ENCODE data around the gene TRPC4AP.
"Not testable (repeated sequence)": the region's sequence is repeated elsewhere in the genome, so short reads cannot be mapped to it uniquely, and the experiment has no call there.

TRPC4AP gene

DNA sequence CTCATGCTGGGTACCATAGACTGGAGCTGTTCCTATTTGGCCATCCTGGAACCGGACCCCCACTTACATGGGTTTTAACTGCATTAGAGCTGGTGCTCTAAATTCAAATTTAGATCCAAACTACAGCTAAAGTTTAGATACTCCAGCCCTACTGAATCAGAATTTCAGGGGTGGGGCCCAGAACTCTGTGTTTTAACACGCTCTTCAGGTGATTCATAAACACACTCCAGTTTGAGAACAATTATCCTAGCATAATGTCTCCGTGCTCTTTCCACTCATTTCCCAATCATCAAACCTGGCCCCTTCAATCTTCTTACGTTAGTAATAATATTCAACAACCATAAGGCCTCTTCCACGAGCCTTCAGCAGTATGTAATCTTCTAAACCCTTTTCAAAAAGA lies 15.3 kb downstream of the TRPC4AP start:
- no peak for DNase-seq (ENCODE audit: low read depth)
- no peak for TF ChIP-seq CTCF (conservative IDR thresholded peaks at IDR 0.05; ENCODE audit: control insufficient read depth, insufficient read depth, low read depth, low read length)
- no peak overlapping the region for H3K4me3 ChIP-seq (ENCODE audit: control insufficient read depth, low read depth, low read length)

GRCh38 chr20:35071436-35072153 lies 21.0 kb downstream of the TRPC4AP start:
- H3K4me3 ChIP-seq (ENCODE audit: control insufficient read depth, low read depth, low read length); DNase-seq (ENCODE audit: low read depth): not testable (repeated sequence)

- no peak for DNase-seq (ENCODE audit: low read depth)
- no peak for TF ChIP-seq CTCF (conservative IDR thresholded peaks at IDR 0.05; ENCODE audit: control insufficient read depth, insufficient read depth, low read depth, low read length)
- no peak overlapping the region for H3K4me3 ChIP-seq (ENCODE audit: control insufficient read depth, low read depth, low read length)
Measured at GRCh38 chr20:35066194-35066593, 26.4 kb downstream of the TRPC4AP start.

DNA sequence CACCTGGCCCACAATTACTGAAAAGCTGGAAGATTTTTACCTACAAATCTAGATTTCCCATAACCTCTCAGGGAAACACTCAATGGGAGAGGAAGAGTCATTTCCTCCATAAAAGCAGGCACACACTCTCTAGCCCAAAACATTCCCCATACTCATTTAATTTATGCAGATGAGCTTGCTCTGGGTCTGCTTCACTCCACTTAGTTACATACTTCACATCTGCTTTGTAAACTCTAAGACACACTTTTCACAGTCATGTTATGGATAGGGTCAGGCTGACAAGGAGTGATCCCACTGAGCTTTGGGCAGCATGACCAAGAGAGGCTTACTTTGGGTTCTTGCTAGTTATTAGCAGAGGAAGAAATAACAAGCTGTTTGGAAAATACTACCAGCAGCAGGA lies 27.4 kb downstream of the TRPC4AP start:
- no peak overlapping the region for H3K4me3 ChIP-seq (ENCODE audit: control insufficient read depth, low read depth, low read length)
- no peak for TF ChIP-seq CTCF (conservative IDR thresholded peaks at IDR 0.05; ENCODE audit: control insufficient read depth, insufficient read depth, low read depth, low read length)
- DNase-seq (ENCODE audit: low read depth) = no peak

GRCh38 chr20:35063168-35063567 lies 29.4 kb downstream of the TRPC4AP start:
- no peak overlapping the region for H3K4me3 ChIP-seq (ENCODE audit: control insufficient read depth, low read depth, low read length)
- no peak for TF ChIP-seq CTCF (conservative IDR thresholded peaks at IDR 0.05; ENCODE audit: control insufficient read depth, insufficient read depth, low read depth, low read length)
- no peak for DNase-seq (ENCODE audit: low read depth)

- no peak overlapping the region for H3K4me3 ChIP-seq (ENCODE audit: control insufficient read depth, low read depth, low read length)
- no peak for DNase-seq (ENCODE audit: low read depth)
- TF ChIP-seq CTCF (conservative IDR thresholded peaks at IDR 0.05; ENCODE audit: control insufficient read depth, insufficient read depth, low read depth, low read length) = no peak
Measured at GRCh38 chr20:35062478-35062877, 30.1 kb downstream of the TRPC4AP start.

- no peak overlapping the region for H3K4me3 ChIP-seq (ENCODE audit: control insufficient read depth, low read depth, low read length)
- DNase-seq (ENCODE audit: low read depth) = no peak
- no peak for TF ChIP-seq CTCF (conservative IDR thresholded peaks at IDR 0.05; ENCODE audit: control insufficient read depth, insufficient read depth, low read depth, low read length)
Measured at GRCh38 chr20:35060168-35060567, 32.4 kb downstream of the TRPC4AP start.
